Esophagus muscularis mucosa (tissue), 4 donors: ENCODE results near the gene TRABD2B. TPM values are rescaled to one million over a fixed set of nuclear protein-coding genes. Genes with fewer than 3 reads are reported as not detected.

ENCODE experiments used
- DNase-seq: peaks from one replicate; pipeline ENCODE4 v3.0.0-alpha.2; 2017; ENCODE audit errors: extremely low spot score
- H3K27ac ChIP-seq, 4 donors: fragments of 200-600 bp; sonication (generic); replicated peaks in 1 of 4; 1 replicate in 3 of 4; 2 replicates in 1 of 4; pipeline ENCODE4 v1.5.1; 2016 to 2019; ENCODE audit warnings: mild to moderate bottlenecking in 1 of 4
- H3K27me3 ChIP-seq, 4 donors: fragments of 200-600 bp; sonication (generic); one replicate each; pipeline versions ENCODE4 v1.5.1 to v1.6.0; 2016 to 2019
- H3K36me3 ChIP-seq, 4 donors: fragments of 200-600 bp; sonication (generic); one replicate each; pipeline ENCODE4 v1.5.1; 2016 to 2019
- H3K4me1 ChIP-seq, 4 donors: fragments of 200-600 bp; sonication (generic); one replicate each; pipeline ENCODE4 v1.5.1; 2016 to 2019
- H3K4me3 ChIP-seq, 4 donors: fragments of 200-600 bp; sonication (generic); 1 replicate in 2 of 4; 2 replicates in 2 of 4; pipeline ENCODE4 v1.5.1; 2016 to 2019; ENCODE audit warnings: mild to moderate bottlenecking in 4 of 4, moderate library complexity in 1 of 4
- H3K9me3 ChIP-seq, 4 donors: fragments of 200-600 bp; sonication (generic); 1 replicate in 3 of 4; 2 replicates in 1 of 4; pipeline ENCODE4 v1.5.1; 2016 to 2019
- CTCF ChIP-seq, 3 experiments: fragments of 200-600 bp in 2 of 3; fragments of 450-650 bp in 1 of 3; sonication (generic) in 2 of 3; IDR thresholded peaks; one replicate each; pipeline ENCODE4 v1.5.1; 2017 to 2019; ENCODE audit warnings: antibody characterized with exemption in 3 of 3, mild to moderate bottlenecking in 2 of 3, moderate library complexity in 1 of 3
- EP300 ChIP-seq: sonication (generic); formaldehyde crosslinking; IDR thresholded peaks from one replicate; pipeline ENCODE4 v1.6.1; 2017; ENCODE audit warnings: antibody characterized with exemption
- POLR2A ChIP-seq: fragments of 450-650 bp; IDR thresholded peaks from one replicate; pipeline ENCODE4 v1.6.1; 2017; ENCODE audit warnings: antibody characterized with exemption, moderate library complexity, mild to moderate bottlenecking, low read depth
- POLR2AphosphoS5 ChIP-seq, 2 donors: sonication (generic); formaldehyde crosslinking; IDR thresholded peaks; one replicate each; pipeline ENCODE4 v1.6.1; 2017; ENCODE audit warnings: antibody characterized with exemption in 2 of 2
- WGBS: methylation state at CpG from one replicate; pipeline ENCODE4 v1.1.5; 2018; 5-methylcytosine and 5-hydroxymethylcytosine counted together
- intact Hi-C: fragments of 100-400 bp; cut with DNase I; formaldehyde crosslinking; loops from one replicate; pipeline ENCODE4 v1.15.1; 2023
- total RNA-seq, 4 donors: library from RNA; depleted of rRNA; stranded (reverse); fragments of >200 nt; gene quantifications; one replicate each; pipeline versions ENCODE4 v1.1.0 to v1.2.1, GENCODE V29; 2016

The TRABD2B gene
- total RNA-seq, 4 donors from 2014 or later: 4.0 to 7.6 (median 4.1) TPM

- TF ChIP-seq POLR2AphosphoS5 (IDR thresholded peaks at IDR 0.05) (peak in 1 of 2 donors; percentile 57), POLR2A (no peak)
- WGBS: 74% methylated on average over 11 of the region's 11 CpGs
- H3K4me1 ChIP-seq: peaks cover 9 to 56% (median 47%) of the 10 kb centered on the region in 4 donors
- H3K9me3 ChIP-seq: no peaks in the 10 kb centered on the region
- DNase-seq: no peak
- peak overlapping the region; percentile 10 to 22 (median 14) for H3K4me3 ChIP-seq
- peak overlapping the region; percentile 41 to 56 (median 44) for H3K27ac ChIP-seq
- H3K36me3 ChIP-seq: peaks cover 0 to 11% (median 0%) of the 10 kb centered on the region in 4 donors
- H3K27me3 ChIP-seq: peaks cover 0 to 9% (median 0%) of the 10 kb centered on the region in 4 donors
- intact Hi-C loops: no loop called here
These were observed 4.3 kb downstream of the TRABD2B start for GRCh38 chr1:47992720-47993415.

- Histone ChIP-seq H3K36me3 (peaks cover 0 to 11% (median 0%) of the 10 kb centered on the region in 4 donors), H3K27ac (peak overlapping the region in 1 of 4 donors; percentile 56), H3K27me3 (peaks cover 0 to 4% (median 0%) of the 10 kb centered on the region in 4 donors), H3K9me3 (no peaks in the 10 kb centered on the region), H3K4me3 (no peak overlapping the region), H3K4me1 (peaks cover 16 to 61% (median 51%) of the 10 kb centered on the region in 4 donors)
- TF ChIP-seq POLR2AphosphoS5 (IDR thresholded peaks at IDR 0.05) (no peak), CTCF (IDR thresholded peaks at IDR 0.05) (no peak), POLR2A (no peak), EP300 (no peak)
- no peak for DNase-seq
- 85% methylated on average over 5 of the region's 5 CpGs for WGBS
- intact Hi-C loops: no loop called here
These were observed 5.5 kb downstream of the TRABD2B start for GRCh38 chr1:47991673-47992072.

GRCh38 chr1:47991187-47991586, 6.0 kb downstream of the TRABD2B start:
- intact Hi-C loops: no loop called here

GRCh38 chr1:47990286-47990685, 6.9 kb downstream of the TRABD2B start:
- H3K27ac ChIP-seq: no peak overlapping the region
- no peaks in the 10 kb centered on the region for H3K27me3 ChIP-seq
- intact Hi-C loops: no loop called here
- TF ChIP-seq POLR2A: no peak
- no peak for TF ChIP-seq CTCF (IDR thresholded peaks at IDR 0.05)
- no peak for TF ChIP-seq EP300
- no peak for TF ChIP-seq POLR2AphosphoS5 (IDR thresholded peaks at IDR 0.05)
- peaks cover 0 to 11% (median 0%) of the 10 kb centered on the region in 4 donors for H3K36me3 ChIP-seq
- no peak overlapping the region for H3K4me3 ChIP-seq
- WGBS: 74% methylated on average over 2 of the region's 4 CpGs
- no peak for DNase-seq
- peaks cover 27 to 62% (median 53%) of the 10 kb centered on the region in 4 donors for H3K4me1 ChIP-seq
- H3K9me3 ChIP-seq: no peaks in the 10 kb centered on the region

More at GRCh38 chr1:47991187-47991586, 6.0 kb downstream of the TRABD2B start:
- TF ChIP-seq CTCF (IDR thresholded peaks at IDR 0.05): no peak
- TF ChIP-seq POLR2A: no peak
- TF ChIP-seq EP300: no peak
- TF ChIP-seq POLR2AphosphoS5 (IDR thresholded peaks at IDR 0.05): no peak
- Histone ChIP-seq H3K27me3 (no peaks in the 10 kb centered on the region), H3K9me3 (no peaks in the 10 kb centered on the region), H3K27ac (no peak overlapping the region), H3K36me3 (peaks cover 0 to 11% (median 0%) of the 10 kb centered on the region in 4 donors), H3K4me1 (peaks cover 19 to 61% (median 52%) of the 10 kb centered on the region in 4 donors), H3K4me3 (no peak overlapping the region)
- 91% methylated on average over 5 of the region's 5 CpGs for WGBS
- DNase-seq: no peak

GRCh38 chr1:47987601-47988000, 9.6 kb downstream of the TRABD2B start:
- Histone ChIP-seq H3K36me3 (peaks cover 0 to 8% (median 0%) of the 10 kb centered on the region in 4 donors), H3K4me3 (no peak overlapping the region), H3K4me1 (peaks cover 32 to 48% (median 38%) of the 10 kb centered on the region in 4 donors), H3K27ac (peak overlapping the region; percentile 42 to 73 (median 66)), H3K9me3 (no peaks in the 10 kb centered on the region), H3K27me3 (no peaks in the 10 kb centered on the region)
- WGBS: 97% methylated on average over 11 of the region's 11 CpGs
- DNase-seq: no peak
- TF ChIP-seq CTCF (IDR thresholded peaks at IDR 0.05): no peak
- TF ChIP-seq POLR2A: no peak
- TF ChIP-seq EP300: no peak
- intact Hi-C loops: no loop called here
